Ascending aorta (tissue), 2 donors: ENCODE results near the gene GSAP. TPM values are rescaled to one million over a fixed set of nuclear protein-coding genes. Genes with fewer than 3 reads are reported as not detected.

Source experiments
- DNase-seq, 2 donors: peaks; one replicate each; pipeline ENCODE4 v3.0.0-alpha.2; 2019; ENCODE audit warnings: low spot score in 2 of 2
- H3K27ac ChIP-seq, 2 donors: fragments of 200-600 bp; sonication (generic); one replicate each; pipeline ENCODE4 v1.5.1; 2016 to 2017; ENCODE audit warnings: mild to moderate bottlenecking in 1 of 2
- H3K27me3 ChIP-seq: fragments of 200-600 bp; sonication (generic); one replicate; pipeline ENCODE4 v1.5.1; 2017
- H3K36me3 ChIP-seq, 2 donors: fragments of 200-600 bp; sonication (generic); one replicate each; pipeline ENCODE4 v1.5.1; 2016
- H3K4me1 ChIP-seq, 2 donors: fragments of 200-600 bp; sonication (generic); one replicate each; pipeline ENCODE4 v1.5.1; 2016 to 2017; ENCODE audit warnings: mild to moderate bottlenecking in 1 of 2
- H3K4me3 ChIP-seq, 2 donors: fragments of 200-600 bp; sonication (generic); one replicate each; pipeline ENCODE4 v1.5.1; 2016 to 2017; ENCODE audit warnings: mild to moderate bottlenecking in 1 of 2
- H3K9me3 ChIP-seq, 2 donors: fragments of 200-600 bp; sonication (generic); one replicate each; pipeline ENCODE4 v1.5.1; 2016
- intact Hi-C: fragments of 100-400 bp; cut with DNase I; formaldehyde crosslinking; loops from one replicate; pipeline ENCODE4 v1.15.1; 2023
- total RNA-seq: library from RNA; depleted of rRNA; stranded (reverse); fragments of >200 nt; gene quantifications from one replicate; pipeline ENCODE4 v1.1.0, GENCODE V29; 2016
- TF ChIP-seq, protein P1 (sequence below), 3 experiments: fragments of 200-600 bp in 2 of 3; fragments of 450-650 bp in 1 of 3; sonication (generic) in 2 of 3; IDR thresholded peaks; one replicate each; pipeline ENCODE4 v1.5.1; 2016 to 2019; ENCODE audit warnings: antibody characterized with exemption in 3 of 3, mild to moderate bottlenecking in 1 of 3, moderate library complexity in 1 of 3

GSAP gene
- total RNA-seq, 1 donor from 2014 or later = 10.9 TPM

DNA sequence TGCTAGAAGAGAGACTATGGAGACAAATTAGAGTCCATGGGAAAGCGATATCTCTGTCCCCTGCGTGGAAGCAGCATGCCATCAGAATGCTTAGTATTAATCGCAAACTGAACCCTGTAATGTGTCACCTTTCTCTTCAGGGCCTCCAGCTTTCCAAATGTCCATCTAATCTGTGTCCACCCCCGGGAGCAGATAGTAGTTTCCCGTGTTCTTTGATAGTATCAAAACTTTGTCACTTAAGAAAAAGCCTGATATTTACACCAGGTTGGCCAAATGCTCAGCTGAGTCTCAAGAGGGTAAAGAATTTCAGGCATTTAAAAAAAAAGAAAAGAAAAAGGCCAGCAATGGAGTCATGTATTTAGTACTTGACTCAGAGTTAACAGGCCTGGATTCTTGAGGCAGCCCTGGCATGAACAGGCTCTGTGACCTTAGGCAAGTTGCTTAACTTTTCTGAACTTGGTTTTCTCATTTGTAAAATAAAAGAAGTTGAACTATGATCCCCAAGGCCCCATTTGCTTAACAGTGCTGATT, 10.4 kb upstream of the GSAP start:
- H3K27me3 ChIP-seq = no peaks in the 10 kb centered on the region
- no peak overlapping the region for H3K27ac ChIP-seq
- H3K9me3 ChIP-seq = no peaks in the 10 kb centered on the region
- no peak overlapping the region for H3K4me3 ChIP-seq
- no peaks in the 10 kb centered on the region for H3K36me3 ChIP-seq
- TF ChIP-seq, protein P1, sequence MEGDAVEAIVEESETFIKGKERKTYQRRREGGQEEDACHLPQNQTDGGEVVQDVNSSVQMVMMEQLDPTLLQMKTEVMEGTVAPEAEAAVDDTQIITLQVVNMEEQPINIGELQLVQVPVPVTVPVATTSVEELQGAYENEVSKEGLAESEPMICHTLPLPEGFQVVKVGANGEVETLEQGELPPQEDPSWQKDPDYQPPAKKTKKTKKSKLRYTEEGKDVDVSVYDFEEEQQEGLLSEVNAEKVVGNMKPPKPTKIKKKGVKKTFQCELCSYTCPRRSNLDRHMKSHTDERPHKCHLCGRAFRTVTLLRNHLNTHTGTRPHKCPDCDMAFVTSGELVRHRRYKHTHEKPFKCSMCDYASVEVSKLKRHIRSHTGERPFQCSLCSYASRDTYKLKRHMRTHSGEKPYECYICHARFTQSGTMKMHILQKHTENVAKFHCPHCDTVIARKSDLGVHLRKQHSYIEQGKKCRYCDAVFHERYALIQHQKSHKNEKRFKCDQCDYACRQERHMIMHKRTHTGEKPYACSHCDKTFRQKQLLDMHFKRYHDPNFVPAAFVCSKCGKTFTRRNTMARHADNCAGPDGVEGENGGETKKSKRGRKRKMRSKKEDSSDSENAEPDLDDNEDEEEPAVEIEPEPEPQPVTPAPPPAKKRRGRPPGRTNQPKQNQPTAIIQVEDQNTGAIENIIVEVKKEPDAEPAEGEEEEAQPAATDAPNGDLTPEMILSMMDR (IDR thresholded peaks at IDR 0.05) = no peak
- no peak for DNase-seq
- no peaks in the 10 kb centered on the region for H3K4me1 ChIP-seq
- intact Hi-C loops = no loop called here

DNA sequence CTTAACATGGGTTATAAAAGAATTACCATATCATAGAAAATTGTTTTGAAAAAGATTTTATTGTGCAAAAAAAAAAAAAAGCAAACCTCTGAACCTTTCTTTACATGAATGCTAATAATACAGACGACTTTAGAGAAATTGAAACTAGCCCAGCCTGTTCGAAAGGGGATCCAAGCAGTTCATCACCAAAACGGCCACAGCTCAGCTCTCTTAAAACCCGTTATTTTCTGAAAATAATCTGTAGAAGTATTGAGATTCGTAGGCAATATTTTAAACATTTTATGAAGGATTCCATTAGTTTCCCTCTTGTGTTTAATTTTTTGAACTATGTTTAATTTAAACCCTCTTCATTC, 9.9 kb upstream of the GSAP start:
- Histone ChIP-seq H3K4me3 (no peak overlapping the region), H3K4me1 (no peaks in the 10 kb centered on the region), H3K36me3 (no peaks in the 10 kb centered on the region), H3K27me3 (no peaks in the 10 kb centered on the region), H3K9me3 (no peaks in the 10 kb centered on the region), H3K27ac (no peak overlapping the region)
- no peak for DNase-seq
- intact Hi-C loops = no loop called here
- TF ChIP-seq, protein P1 (IDR thresholded peaks at IDR 0.05) = no peak

DNA sequence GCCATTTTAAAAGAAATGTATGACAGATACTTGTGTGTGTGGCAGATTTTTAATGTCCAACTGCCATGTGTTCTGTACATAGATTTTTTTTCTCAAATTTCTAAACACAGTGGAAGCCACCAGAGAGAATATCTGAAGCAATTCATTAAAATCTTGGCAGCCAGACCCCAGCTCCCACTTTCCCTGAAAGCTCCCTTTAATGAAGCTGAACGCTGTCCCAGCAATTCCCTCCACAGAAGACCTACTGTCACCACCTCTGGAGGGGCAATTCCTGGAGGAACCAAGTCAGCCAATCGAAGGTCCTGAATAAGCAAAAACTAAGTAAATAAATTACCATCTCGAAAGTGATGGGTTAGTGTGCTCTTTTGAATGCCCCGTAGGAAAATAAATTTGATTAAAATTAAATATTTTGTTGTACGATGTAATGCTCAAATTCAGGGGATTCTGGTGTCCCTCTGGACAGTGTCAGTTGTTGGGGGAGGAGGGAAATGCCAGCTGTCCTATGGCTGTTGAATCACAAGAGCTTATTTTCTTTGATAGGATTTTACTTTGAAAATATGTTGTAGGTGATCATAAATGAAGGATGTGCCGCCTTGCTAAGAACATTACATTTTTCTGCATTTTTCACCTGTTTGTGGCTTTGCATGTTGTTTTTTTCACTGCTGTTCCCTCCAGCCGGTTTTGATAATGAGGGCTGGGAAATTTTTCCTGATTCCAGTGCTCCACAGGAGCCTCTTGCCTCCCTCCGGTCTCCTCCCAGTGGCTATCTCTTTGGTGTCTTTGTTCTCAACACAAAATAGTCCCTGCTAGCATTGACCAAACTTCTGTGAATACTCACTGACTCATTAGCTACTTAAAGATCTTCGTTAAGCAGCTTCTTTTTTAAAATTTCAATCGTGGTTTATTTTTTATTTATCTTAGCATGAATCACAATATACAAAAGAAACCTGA, 9.2 kb upstream of the GSAP start:
- Histone ChIP-seq H3K36me3 (no peaks in the 10 kb centered on the region), H3K4me1 (no peaks in the 10 kb centered on the region), H3K4me3 (no peak overlapping the region), H3K27me3 (no peaks in the 10 kb centered on the region), H3K9me3 (no peaks in the 10 kb centered on the region), H3K27ac (no peak overlapping the region)
- DNase-seq = no peak
- TF ChIP-seq, protein P1 (IDR thresholded peaks at IDR 0.05) = no peak
- intact Hi-C loops = no loop called here

DNA sequence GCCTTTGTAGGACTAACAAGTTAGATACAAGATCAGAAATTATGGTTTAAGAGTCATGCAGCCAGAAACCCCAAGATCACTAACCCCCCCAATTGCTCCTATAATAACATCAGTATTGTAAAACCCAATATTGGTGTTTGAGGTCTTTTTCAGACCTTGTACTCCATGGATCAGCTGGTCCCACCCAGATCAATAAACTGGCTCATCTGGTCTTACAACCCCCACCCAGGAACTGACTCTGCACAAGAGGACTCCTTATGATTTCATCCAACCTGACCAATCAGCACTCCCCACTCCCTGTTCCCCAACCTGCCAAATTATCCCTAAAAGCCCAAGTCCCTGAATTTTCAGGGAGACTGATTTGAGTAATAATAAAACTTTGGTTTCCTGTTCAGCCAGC, 6.4 kb upstream of the GSAP start:
- no peaks in the 10 kb centered on the region for H3K27me3 ChIP-seq
- no peak overlapping the region for H3K4me3 ChIP-seq
- intact Hi-C loops = no loop called here
- no peaks in the 10 kb centered on the region for H3K9me3 ChIP-seq
- no peaks in the 10 kb centered on the region for H3K36me3 ChIP-seq
- H3K4me1 ChIP-seq = no peaks in the 10 kb centered on the region
- no peak overlapping the region for H3K27ac ChIP-seq
- DNase-seq = no peak
- TF ChIP-seq, protein P1 (IDR thresholded peaks at IDR 0.05) = no peak

DNA sequence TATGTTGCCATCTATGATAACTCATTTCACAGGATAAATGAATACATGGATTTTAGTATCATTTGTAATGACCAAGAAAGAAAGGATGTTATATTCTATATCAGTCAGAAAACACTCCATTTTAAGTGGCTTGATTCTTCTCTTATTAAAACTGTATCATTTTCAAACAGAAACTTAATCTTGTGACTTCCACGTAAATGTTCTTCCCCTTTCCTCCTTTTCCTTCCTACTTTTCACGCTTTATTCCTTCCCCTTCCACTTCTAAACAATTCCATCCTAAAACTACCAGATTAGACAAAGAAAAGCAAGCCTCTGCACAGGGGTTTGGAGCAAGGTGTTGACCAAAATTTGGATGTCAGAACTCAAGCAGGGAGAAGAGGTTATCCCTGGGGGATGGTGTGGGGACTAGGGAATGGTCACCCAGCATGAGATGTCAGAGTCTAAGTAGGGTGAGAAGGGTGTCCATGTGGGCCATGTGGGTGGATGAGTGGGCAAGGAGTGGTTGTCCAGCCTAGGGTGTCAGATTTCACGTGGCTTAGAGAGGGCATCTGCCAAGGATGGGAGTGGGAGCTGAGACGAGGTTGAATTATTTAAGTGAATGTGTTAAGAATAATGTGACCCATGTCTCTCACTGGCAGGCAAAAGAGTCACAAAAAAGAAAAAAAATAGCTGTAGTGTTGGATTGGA, 5.0 kb upstream of the GSAP start:
- H3K4me1 ChIP-seq = peaks cover 0 to 2% of the 10 kb centered on the region in 2 donors
- TF ChIP-seq, protein P1 (IDR thresholded peaks at IDR 0.05) = no peak
- no peaks in the 10 kb centered on the region for H3K36me3 ChIP-seq
- no peaks in the 10 kb centered on the region for H3K9me3 ChIP-seq
- no peaks in the 10 kb centered on the region for H3K27me3 ChIP-seq
- no peak for DNase-seq
- no peak overlapping the region for H3K27ac ChIP-seq
- intact Hi-C loops = no loop called here
- no peak overlapping the region for H3K4me3 ChIP-seq
